Measurements from ENCODE around the gene STX2. TPM values are rescaled to one million over a fixed set of nuclear protein-coding genes. Genes with fewer than 3 reads are reported as not detected.

STX2 gene
- total RNA-seq, 1 experiment from 2014 or later: 19.0 TPM

GRCh38 chr12:130831246-130831645 is 7.8 kb downstream of the STX2 start:
- no peak for DNase-seq (ENCODE audit: unreplicated experiment)
- Mint-ChIP-seq H3K27ac (ENCODE audit: low read depth, unreplicated experiment) (no peak overlapping the region), H3K36me3 (ENCODE audit: insufficient read depth, unreplicated experiment) (peaks cover 2% of the 10 kb centered on the region), H3K4me1 (ENCODE audit: insufficient read depth, unreplicated experiment) (peaks cover 17% of the 10 kb centered on the region), H3K27me3 (ENCODE audit: insufficient read depth, unreplicated experiment) (no peaks in the 10 kb centered on the region), H3K9me3 (ENCODE audit: unreplicated experiment) (no peaks in the 10 kb centered on the region), H3K4me3 (ENCODE audit: unreplicated experiment) (no peak overlapping the region)
- no TSS peak for BruUV-seq (replicated peaks)
- no peak for TF ChIP-seq CTCF (IDR thresholded peaks at IDR 0.05; ENCODE audit: unreplicated experiment)
- POLR2A ChIA-PET: no interaction called here
- intact Hi-C loops (cut with micrococcal nuclease): no loop called here
- CTCF ChIA-PET: interaction anchor here (1.9 kb wide), 1 partner anchor 8 kb away, joined by 5 read pairs; the partner anchor contains the start of gene STX2

GRCh38 chr12:130830246-130830551 is 8.9 kb downstream of the STX2 start:
- ChIA-PET POLR2A (no interaction called here), CTCF (interaction anchor here (0.5 to 2.2 kb wide), 3 partner anchors 9 to 36 kb away, joined by 5 to 8 read pairs (median 6); partner anchors contain the start of gene STX2)

GRCh38 chr12:130829391-130830245 is 9.4 kb downstream of the STX2 start:
- peaks cover 17% of the 10 kb centered on the region for H3K4me1 Mint-ChIP-seq (ENCODE audit: insufficient read depth, unreplicated experiment)
- no peaks in the 10 kb centered on the region for H3K9me3 Mint-ChIP-seq (ENCODE audit: unreplicated experiment)
- no peak for DNase-seq (ENCODE audit: unreplicated experiment)
- intact Hi-C loops (cut with micrococcal nuclease): no loop called here
- peaks cover 9% of the 10 kb centered on the region for H3K36me3 Mint-ChIP-seq (ENCODE audit: insufficient read depth, unreplicated experiment)
- TF ChIP-seq CTCF (IDR thresholded peaks at IDR 0.05; ENCODE audit: unreplicated experiment): no peak
- H3K27ac Mint-ChIP-seq (ENCODE audit: low read depth, unreplicated experiment): no peak overlapping the region
- CTCF ChIA-PET: interaction anchor here (1.0 to 2.2 kb wide), 3 partner anchors 10 to 12 kb away, joined by 4 to 8 read pairs (median 5); partner anchors contain the start of gene STX2
- BruUV-seq (replicated peaks): no TSS peak
- H3K27me3 Mint-ChIP-seq (ENCODE audit: insufficient read depth, unreplicated experiment): no peaks in the 10 kb centered on the region
- POLR2A ChIA-PET: no interaction called here
- no peak overlapping the region for H3K4me3 Mint-ChIP-seq (ENCODE audit: unreplicated experiment)

More at GRCh38 chr12:130830246-130830551, 8.9 kb downstream of the STX2 start:
- no peak for DNase-seq (ENCODE audit: unreplicated experiment)
- peaks cover 17% of the 10 kb centered on the region for H3K4me1 Mint-ChIP-seq (ENCODE audit: insufficient read depth, unreplicated experiment)
- no peaks in the 10 kb centered on the region for H3K9me3 Mint-ChIP-seq (ENCODE audit: unreplicated experiment)
- no peaks in the 10 kb centered on the region for H3K27me3 Mint-ChIP-seq (ENCODE audit: insufficient read depth, unreplicated experiment)
- intact Hi-C loops (cut with micrococcal nuclease): no loop called here
- H3K36me3 Mint-ChIP-seq (ENCODE audit: insufficient read depth, unreplicated experiment): peaks cover 4% of the 10 kb centered on the region
- no TSS peak for BruUV-seq (replicated peaks)
- H3K4me3 Mint-ChIP-seq (ENCODE audit: unreplicated experiment): no peak overlapping the region
- H3K27ac Mint-ChIP-seq (ENCODE audit: low read depth, unreplicated experiment): no peak overlapping the region
- no peak for TF ChIP-seq CTCF (IDR thresholded peaks at IDR 0.05; ENCODE audit: unreplicated experiment)

GRCh38 chr12:130828895-130829294 is 10.2 kb downstream of the STX2 start:
- no peak overlapping the region for H3K27ac Mint-ChIP-seq (ENCODE audit: low read depth, unreplicated experiment)
- peaks cover 11% of the 10 kb centered on the region for H3K36me3 Mint-ChIP-seq (ENCODE audit: insufficient read depth, unreplicated experiment)
- ChIA-PET POLR2A (no interaction called here), CTCF (interaction anchor here (0.9 to 2.2 kb wide), 3 partner anchors 9 to 11 kb away, joined by 3 to 8 read pairs (median 4); no protein-coding TSS in a partner anchor)
- BruUV-seq (replicated peaks): no TSS peak
- no peaks in the 10 kb centered on the region for H3K27me3 Mint-ChIP-seq (ENCODE audit: insufficient read depth, unreplicated experiment)
- intact Hi-C loops (cut with micrococcal nuclease): no loop called here
- no peak for DNase-seq (ENCODE audit: unreplicated experiment)
- H3K9me3 Mint-ChIP-seq (ENCODE audit: unreplicated experiment): no peaks in the 10 kb centered on the region
- no peak for TF ChIP-seq CTCF (IDR thresholded peaks at IDR 0.05; ENCODE audit: unreplicated experiment)
- H3K4me3 Mint-ChIP-seq (ENCODE audit: unreplicated experiment): no peak overlapping the region
- peaks cover 17% of the 10 kb centered on the region for H3K4me1 Mint-ChIP-seq (ENCODE audit: insufficient read depth, unreplicated experiment)

Data from MCF 10A (cell line).